Measurements from ENCODE around the gene WASHC1.
"Not testable (repeated sequence)": the region's sequence is repeated elsewhere in the genome, so short reads cannot be mapped to it uniquely, and the experiment has no call there.

Gene WASHC1

GRCh38 chr9:14129-14809, 15.0 kb downstream of the WASHC1 start:
- DNase-seq, result not testable (repeated sequence)

GRCh38 chr9:11206-11605, 18.1 kb downstream of the WASHC1 start:
- DNase-seq, result not testable (repeated sequence)

GRCh38 chr9:10653-11053, 18.6 kb downstream of the WASHC1 start:
- not testable (repeated sequence) for DNase-seq

- not testable (repeated sequence) for DNase-seq
These were observed 19.0 kb downstream of the WASHC1 start for GRCh38 chr9:10207-10606.
